HEK293 (cell line): ENCODE measurements around the gene PIM3.

Experiments
- CTCF ChIA-PET: fragments of 350-600 bp; formaldehyde crosslinking; extraction: SDS; loops from one replicate; lab custom pipeline; 2021; ENCODE audit warnings: antibody characterized with exemption; lab: Yijun Ruan, JAX
- POLR2A ChIA-PET: fragments of 300-600 bp; formaldehyde crosslinking; extraction: SDS; loops from one replicate; lab custom pipeline; 2020; ENCODE audit warnings: antibody characterized with exemption, inconsistent platforms; lab: Yijun Ruan, JAX
- H3K27ac ChIP-seq: fragments of 200-500 bp; sonication (Bioruptor generic); 2 replicates; pipeline ENCODE4 v1.5.1; 2014; ENCODE audit warnings: low read depth, low read length, control low read depth, inconsistent platforms; ENCODE audit errors: extremely low read depth
- H3K36me3 ChIP-seq, 2 experiments: fragments of 200-500 bp in 1 of 2; sonication (Bioruptor generic) in 1 of 2; 1 replicate in 1 of 2; 2 replicates in 1 of 2; pipeline ENCODE4 v1.5.1; 2014 to 2017; ENCODE audit warnings: inconsistent platforms in 2 of 2, low read length in 2 of 2; ENCODE audit not compliant: control insufficient read depth in 2 of 2, insufficient read depth in 1 of 2
- H3K4me1 ChIP-seq: fragments of 200-500 bp; sonication (Bioruptor generic); 2 replicates; pipeline ENCODE4 v1.5.1; 2014; ENCODE audit warnings: mild to moderate bottlenecking, low read length, inconsistent platforms; ENCODE audit not compliant: control insufficient read depth, insufficient read depth
- H3K4me3 ChIP-seq: 2 replicates; pipeline ENCODE4 v1.5.1; 2011; ENCODE audit warnings: low read depth, mild to moderate bottlenecking, control low read depth, low read length, moderate library complexity
- H3K9me3 ChIP-seq: fragments of 200-500 bp; sonication (Bioruptor generic); 2 replicates; pipeline ENCODE4 v1.5.1; 2014; ENCODE audit warnings: low read depth, low read length, inconsistent platforms; ENCODE audit not compliant: control insufficient read depth, insufficient read depth
- GLIS1 ChIP-seq: fragments of 450-650 bp; formaldehyde crosslinking; IDR thresholded peaks from 2 replicates; pipeline ENCODE4 v1.5.1; 2016; ENCODE audit warnings: missing biosample characterization, missing genetic modification characterization
- GLIS2 ChIP-seq: fragments of 450-650 bp; formaldehyde crosslinking; IDR thresholded peaks from 2 replicates; pipeline ENCODE4 v1.5.1; 2016; ENCODE audit warnings: missing biosample characterization, missing genetic modification characterization
- IKZF3 ChIP-seq: fragments of 450-650 bp; IDR thresholded peaks from 2 replicates; pipeline ENCODE4 v1.5.0; 2018; ENCODE audit warnings: missing biosample characterization, mild to moderate bottlenecking, missing genetic modification characterization, moderate library complexity
- KLF1 ChIP-seq: fragments of 450-650 bp; formaldehyde crosslinking; IDR thresholded peaks from 2 replicates; pipeline ENCODE4 v1.5.1; 2016; ENCODE audit warnings: missing biosample characterization, missing genetic modification characterization
- KLF8 ChIP-seq: fragments of 450-650 bp; formaldehyde crosslinking; IDR thresholded peaks from 2 replicates; pipeline ENCODE4 v1.5.1; 2016; ENCODE audit warnings: missing biosample characterization, missing genetic modification characterization
- PATZ1 ChIP-seq: fragments of 450-650 bp; formaldehyde crosslinking; IDR thresholded peaks from 2 replicates; pipeline ENCODE4 v1.5.1; 2016; ENCODE audit warnings: missing biosample characterization, missing genetic modification characterization
- PRDM4 ChIP-seq: fragments of 450-650 bp; formaldehyde crosslinking; IDR thresholded peaks from 2 replicates; pipeline ENCODE4 v1.5.1; 2017; ENCODE audit warnings: missing biosample characterization, missing genetic modification characterization
- ZBTB10 ChIP-seq: fragments of 450-650 bp; formaldehyde crosslinking; IDR thresholded peaks from 2 replicates; pipeline ENCODE4 v1.5.1; 2016; ENCODE audit warnings: missing biosample characterization, missing genetic modification characterization
- ZBTB20 ChIP-seq: fragments of 450-650 bp; formaldehyde crosslinking; IDR thresholded peaks from 2 replicates; pipeline ENCODE4 v1.5.1; 2016; ENCODE audit warnings: missing biosample characterization, missing genetic modification characterization
- ZBTB6 ChIP-seq: fragments of 450-650 bp; formaldehyde crosslinking; IDR thresholded peaks from 2 replicates; pipeline ENCODE4 v1.5.1; 2017; ENCODE audit warnings: missing biosample characterization, missing genetic modification characterization
- ZBTB8A ChIP-seq: fragments of 450-650 bp; formaldehyde crosslinking; IDR thresholded peaks from 2 replicates; pipeline ENCODE4 v1.5.1; 2016; ENCODE audit warnings: missing biosample characterization, missing genetic modification characterization
- ZFHX2 ChIP-seq: fragments of 450-650 bp; formaldehyde crosslinking; conservative IDR thresholded peaks from 2 replicates; pipeline ENCODE4 v1.5.1; 2016; ENCODE audit warnings: missing biosample characterization, missing genetic modification characterization
- ZFP3 ChIP-seq: fragments of 450-650 bp; formaldehyde crosslinking; IDR thresholded peaks from 2 replicates; pipeline ENCODE4 v1.5.1; 2016; ENCODE audit warnings: low read depth, missing biosample characterization, missing genetic modification characterization
- ZIC2 ChIP-seq: fragments of 450-650 bp; formaldehyde crosslinking; IDR thresholded peaks from 2 replicates; pipeline ENCODE4 v1.5.1; 2016; ENCODE audit warnings: missing biosample characterization, missing genetic modification characterization
- ZNF138 ChIP-seq: fragments of 450-650 bp; formaldehyde crosslinking; IDR thresholded peaks from 2 replicates; pipeline ENCODE4 v1.5.1; 2016; ENCODE audit warnings: missing biosample characterization, missing genetic modification characterization, borderline replicate concordance
- ZNF2 ChIP-seq: fragments of 450-650 bp; formaldehyde crosslinking; IDR thresholded peaks from 2 replicates; pipeline ENCODE4 v1.5.1; 2016; ENCODE audit warnings: missing biosample characterization, missing genetic modification characterization
- ZNF26 ChIP-seq: fragments of 450-650 bp; formaldehyde crosslinking; IDR thresholded peaks from 2 replicates; pipeline ENCODE4 v1.5.1; 2016; ENCODE audit warnings: missing biosample characterization, missing genetic modification characterization
- ZNF266 ChIP-seq: fragments of 450-650 bp; formaldehyde crosslinking; IDR thresholded peaks from 2 replicates; pipeline ENCODE4 v1.5.1; 2016; ENCODE audit warnings: missing biosample characterization, missing genetic modification characterization, low read depth
- ZNF501 ChIP-seq: fragments of 450-650 bp; formaldehyde crosslinking; IDR thresholded peaks from 2 replicates; pipeline ENCODE4 v1.5.1; 2016; ENCODE audit warnings: missing biosample characterization, missing genetic modification characterization
- ZNF621 ChIP-seq: fragments of 450-650 bp; formaldehyde crosslinking; IDR thresholded peaks from 2 replicates; pipeline ENCODE4 v1.5.1; 2017; ENCODE audit warnings: missing biosample characterization, missing genetic modification characterization
- ZNF664 ChIP-seq: fragments of 450-650 bp; formaldehyde crosslinking; IDR thresholded peaks from 2 replicates; pipeline ENCODE4 v1.5.1; 2016; ENCODE audit warnings: missing biosample characterization, missing genetic modification characterization
- ZNF785 ChIP-seq: fragments of 450-650 bp; formaldehyde crosslinking; IDR thresholded peaks from 2 replicates; pipeline ENCODE4 v1.5.1; 2016; ENCODE audit warnings: missing biosample characterization, missing genetic modification characterization

The PIM3 gene

GRCh38 chr22:49963647-49964026 is 3.1 kb downstream of the PIM3 start:
- H3K4me3 ChIP-seq = no peak overlapping the region; the same call in 1 of the 2 replicates
- peaks cover 10 to 41% of the 10 kb centered on the region in 2 experiments for H3K36me3 ChIP-seq
- TF ChIP-seq ZNF26 (tag by site-specific recombination) (no peak), ZFHX2 (peak; percentile 3; the same call in 1 of the 2 replicates), ZNF664 (tag by site-specific recombination) (no peak), ZBTB20 (0 out of 2 replicates have a peak, but pooled peaks have one; percentile 16), PRDM4 (peak; percentile 39; the same call in 1 of the 2 replicates), ZNF621 (tag by site-specific recombination) (no peak), ZNF501 (no peak), ZNF2 (tag by site-specific recombination) (no peak), ZBTB8A (tag by site-specific recombination) (no peak; the same call in 1 of the 2 replicates), GLIS2 (tag by site-specific recombination) (peak; percentile 9; the same call in 1 of the 2 replicates), ZBTB10 (tag by site-specific recombination) (no peak), ZBTB6 (no peak)
- TF ChIP-seq, all 188 proteins: peak for 4
- peak overlapping the region; percentile 89 for H3K27ac ChIP-seq
- ChIA-PET POLR2A (no interaction called here), CTCF (no interaction called here)
- peaks cover 12% of the 10 kb centered on the region for H3K4me1 ChIP-seq
- H3K9me3 ChIP-seq = no peaks in the 10 kb centered on the region

- H3K36me3 ChIP-seq = peaks cover 10 to 41% of the 10 kb centered on the region in 2 experiments
- H3K9me3 ChIP-seq = no peaks in the 10 kb centered on the region
- POLR2A ChIA-PET = no interaction called here
- CTCF ChIA-PET = no interaction called here
- peak overlapping the region; percentile 89 for H3K27ac ChIP-seq
- 0 out of 2 replicates have a peak, but pooled peaks have one; percentile 24 for TF ChIP-seq ZNF2 (tag by site-specific recombination)
- no peak for TF ChIP-seq ZNF138
- TF ChIP-seq KLF8 (tag by site-specific recombination) = peak; percentile 48
- TF ChIP-seq KLF1 (tag by site-specific recombination) = peak; percentile 37
- TF ChIP-seq IKZF3 (tag by site-specific recombination) = 0 out of 2 replicates have a peak, but pooled peaks have one; percentile 18
- peak; percentile 84 for TF ChIP-seq ZFP3
- TF ChIP-seq ZNF266 (tag by site-specific recombination) = no peak
- TF ChIP-seq GLIS2 (tag by site-specific recombination) = peak; percentile 81
- 0 out of 2 replicates have a peak, but pooled peaks have one; percentile 6 for TF ChIP-seq PATZ1
- peak; percentile 94 for TF ChIP-seq ZIC2 (tag by site-specific recombination)
- no peak for TF ChIP-seq ZNF785 (tag by site-specific recombination)
- peak; percentile 98 for TF ChIP-seq GLIS1 (tag by site-specific recombination)
- H3K4me1 ChIP-seq = peaks cover 12% of the 10 kb centered on the region
- H3K4me3 ChIP-seq = no peak overlapping the region
Measured at GRCh38 chr22:49964136-49965090, 3.8 kb downstream of the PIM3 start.
